C4-2B (cell line): ENCODE data around the gene GDA.

ENCODE experiments used
- H3K27ac ChIP-seq: fragments of 450-650 bp; 2 replicates; pipeline ENCODE4 v1.5.1; 2017
- CTCF ChIP-seq: fragments of 450-650 bp; conservative IDR thresholded peaks from 2 replicates; pipeline ENCODE4 v1.5.1; 2017; ENCODE audit warnings: mild to moderate bottlenecking
- ZFX ChIP-seq: fragments of 450-650 bp; IDR thresholded peaks from 2 replicates; pipeline ENCODE4 v1.6.1; 2017

Gene GDA

GRCh38 chr9:72150127-72150526 is 887 bp downstream of the GDA start:
- TF ChIP-seq ZFX (no peak), CTCF (no peak)
- H3K27ac ChIP-seq, result no peak overlapping the region

GRCh38 chr9:72150661-72151060 is 1.4 kb downstream of the GDA start:
- no peak overlapping the region for H3K27ac ChIP-seq

GRCh38 chr9:72151104-72151503 is 1.9 kb downstream of the GDA start:
- TF ChIP-seq ZFX (no peak), CTCF (no peak)
- no peak overlapping the region for H3K27ac ChIP-seq

More at GRCh38 chr9:72150661-72151060, 1.4 kb downstream of the GDA start:
- TF ChIP-seq ZFX, result no peak
- no peak for TF ChIP-seq CTCF

- H3K27ac ChIP-seq, result no peak overlapping the region
Measured at GRCh38 chr9:72154468-72155285, 5.4 kb downstream of the GDA start.

GRCh38 chr9:72155301-72155700 is 6.1 kb downstream of the GDA start:
- no peak overlapping the region for H3K27ac ChIP-seq
- TF ChIP-seq CTCF (no peak), ZFX (no peak)

More at GRCh38 chr9:72154468-72155285, 5.4 kb downstream of the GDA start:
- no peak for TF ChIP-seq ZFX
- TF ChIP-seq CTCF, result no peak

- TF ChIP-seq CTCF (no peak), ZFX (no peak)
- H3K27ac ChIP-seq, result no peak overlapping the region
Measured at GRCh38 chr9:72156586-72156985, 7.3 kb downstream of the GDA start.

- no peak overlapping the region for H3K27ac ChIP-seq
- TF ChIP-seq CTCF (no peak), ZFX (no peak)
Measured at GRCh38 chr9:72158680-72159079, 9.4 kb downstream of the GDA start.
